GM12878 (cell line): ENCODE measurements around the gene WDR48. TPM values are rescaled to one million over a fixed set of nuclear protein-coding genes. Genes with fewer than 3 reads are reported as not detected.

Experiments used
- FOS ChIP-seq: IDR thresholded peaks from 3 replicates; pipeline ENCODE4 v1.6.1; 2011; ENCODE audit warnings: borderline replicate concordance; ENCODE audit not compliant: insufficient read length; ENCODE audit errors: extremely low read depth
- NKRF ChIP-seq: fragments of 450-650 bp; conservative IDR thresholded peaks from 2 replicates; pipeline ENCODE4 v1.6.1; 2017; ENCODE audit warnings: mild to moderate bottlenecking, moderate library complexity
- RELA ChIP-seq: fragments of 450-650 bp; IDR thresholded peaks from 2 replicates; pipeline ENCODE4 v1.8.0; 2014; ENCODE audit warnings: borderline replicate concordance; ENCODE audit not compliant: partially characterized antibody
- SKIL ChIP-seq: fragments of 450-650 bp; IDR thresholded peaks from 2 replicates; pipeline ENCODE4 v1.6.1; 2017; ENCODE audit warnings: mild to moderate bottlenecking, low read depth, inconsistent platforms; ENCODE audit not compliant: poor library complexity, severe bottlenecking
- SMC3 ChIP-seq: IDR thresholded peaks from 2 replicates; pipeline ENCODE4 v1.6.1; 2011; ENCODE audit warnings: low read length, improper control_type of control experiment, borderline replicate concordance
- SP1 ChIP-seq: IDR thresholded peaks from one replicate; pipeline ENCODE4 v1.6.1; 2011; ENCODE audit warnings: low read depth, low read length
- SUPT20H ChIP-seq: IDR thresholded peaks from 2 replicates; pipeline ENCODE4 v1.6.1; 2011; ENCODE audit warnings: low read depth, mild to moderate bottlenecking, low read length, moderate library complexity, borderline replicate concordance; ENCODE audit not compliant: control insufficient read depth
- TCF3 ChIP-seq: IDR thresholded peaks from 2 replicates; pipeline ENCODE4 v1.6.1; 2012; ENCODE audit warnings: low read depth, mild to moderate bottlenecking, low read length, borderline replicate concordance; ENCODE audit not compliant: insufficient read depth
- YBX1 ChIP-seq: fragments of 450-650 bp; IDR thresholded peaks from 2 replicates; pipeline ENCODE4 v1.6.1; 2016; ENCODE audit warnings: antibody characterized with exemption
- polyA plus RNA-seq, 11 experiments: library from polyadenylated mRNA; depleted of rRNA in 4 of 11; unstranded in 6 of 11; stranded (reverse) in 5 of 11; fragments of >200 nt; fragmentation: Nextera tagmentation in 4 of 11; fragmentation: Illumina TruSeq in 1 of 11; extraction: Ambion mirVana in 4 of 11; extraction: Trizol in 1 of 11; gene quantifications; 1 replicate in 1 of 11; 2 replicates in 10 of 11; pipeline versions ENCODE4 v1.2.1 to v1.2.3, GENCODE V29; 2011 to 2016; ENCODE audit warnings: inconsistent platforms in 2 of 11, missing spikeins in 2 of 11, low read depth in 1 of 11
- total RNA-seq, 4 experiments: library from RNA; depleted of rRNA in 3 of 4; stranded (reverse); fragments of >200 nt in 3 of 4; fragmentation: Illumina TruSeq in 1 of 4; extraction: Trizol in 1 of 4; gene quantifications; 2 replicates each; pipeline versions ENCODE4 v1.2.1 to v1.2.3, GENCODE V29; 2013 to 2021

Gene WDR48
- total and polyA plus RNA-seq, 10 of the 15 experiments (the other 5 are each of a cell fraction or from before 2014, with no cell fraction given), result 16.8 to 43.8 (median 29.0) TPM

DNA sequence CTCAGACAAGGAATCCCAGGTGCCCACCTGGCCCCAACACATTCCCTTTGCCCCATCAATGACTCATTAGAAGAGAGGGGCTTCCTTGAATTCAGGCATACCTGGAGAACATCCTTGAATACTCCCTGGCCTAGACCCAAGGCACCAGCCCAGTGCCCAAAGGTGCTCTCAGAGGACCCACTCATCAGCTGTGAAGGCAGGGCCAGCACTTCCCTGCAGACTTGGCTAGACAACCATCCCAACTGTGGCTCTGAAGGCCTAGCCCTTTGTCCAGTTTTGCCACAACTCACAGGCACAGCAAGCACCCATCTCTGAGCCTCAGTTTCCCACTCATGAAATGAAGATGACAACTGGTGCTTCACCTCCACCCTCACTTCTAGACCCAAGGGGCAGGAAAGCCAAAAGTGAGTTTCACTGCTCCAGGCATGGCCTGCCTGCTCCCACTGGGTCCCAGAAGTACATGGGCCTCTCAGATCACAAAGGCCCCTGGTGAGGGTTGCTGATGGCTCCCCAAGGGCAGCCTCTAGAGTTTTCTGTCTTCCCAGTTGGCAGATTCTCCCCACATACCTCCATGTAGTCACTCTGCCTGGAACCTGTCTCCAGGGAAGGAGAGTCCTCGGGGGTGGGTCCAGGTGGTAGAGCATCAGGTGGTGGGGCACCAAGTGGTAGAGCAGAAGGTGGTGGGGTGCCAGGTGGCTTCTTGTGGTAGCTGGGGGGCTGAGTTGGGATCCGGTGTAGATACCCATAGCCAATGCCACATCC is 48.1 kb downstream of the WDR48 start (continued):
- no peak for TF ChIP-seq NKRF
- TF ChIP-seq YBX1, result no peak
- no peak for TF ChIP-seq TCF3
- TF ChIP-seq SKIL, result no peak
- no peak for TF ChIP-seq SP1
- TF ChIP-seq SUPT20H, result no peak
- no peak for TF ChIP-seq RELA
- TF ChIP-seq FOS, result no peak
- no peak for TF ChIP-seq SMC3
